ENCODE measurements around the gene STARD3. TPM values are rescaled to one million over a fixed set of nuclear protein-coding genes. Genes with fewer than 3 reads are reported as not detected.

STARD3 gene
- total and polyA plus RNA-seq, 2 of the 13 experiments (the other 11 are each of a cell fraction or from before 2014, with no cell fraction given), result 34.6 to 100 TPM

DNA sequence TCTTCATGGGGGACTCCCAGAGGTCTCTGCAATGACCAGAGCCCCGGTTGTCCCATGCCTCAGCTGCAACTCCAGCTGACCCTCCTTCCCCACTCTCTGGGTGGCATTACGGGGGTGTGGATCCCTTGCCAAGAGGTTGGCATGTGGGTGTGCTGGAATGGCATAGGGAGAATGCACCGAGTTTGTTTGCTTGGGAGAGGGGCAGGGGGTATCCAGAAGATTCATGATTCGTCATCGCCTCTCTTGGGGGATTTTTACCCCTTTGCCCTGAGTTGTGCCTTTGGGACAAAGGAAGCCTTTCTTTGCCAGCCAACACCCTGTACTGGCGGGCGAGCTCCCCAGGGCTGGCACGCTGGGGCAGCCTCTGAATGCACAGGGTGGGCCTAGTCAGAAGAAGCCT lies 69.4 kb downstream of the STARD3 start (continued):
- TF ChIP-seq UBTF (CRISPR knock-in tag; IDR thresholded peaks at IDR 0.05), result no peak
- no peak for TF ChIP-seq KDM5B (CRISPR knock-in tag; IDR thresholded peaks at IDR 0.05; ENCODE audit: borderline replicate concordance)
- no peak for TF ChIP-seq MYC (CRISPR knock-in tag; IDR thresholded peaks at IDR 0.05; ENCODE audit: borderline replicate concordance)
- no peak for TF ChIP-seq ZNF770 (CRISPR knock-in tag; IDR thresholded peaks at IDR 0.05)
- no peak for TF ChIP-seq PTBP1 (IDR thresholded peaks at IDR 0.05; ENCODE audit: low read depth, low read length, poor library complexity, severe bottlenecking)
- TF ChIP-seq, protein P1, sequence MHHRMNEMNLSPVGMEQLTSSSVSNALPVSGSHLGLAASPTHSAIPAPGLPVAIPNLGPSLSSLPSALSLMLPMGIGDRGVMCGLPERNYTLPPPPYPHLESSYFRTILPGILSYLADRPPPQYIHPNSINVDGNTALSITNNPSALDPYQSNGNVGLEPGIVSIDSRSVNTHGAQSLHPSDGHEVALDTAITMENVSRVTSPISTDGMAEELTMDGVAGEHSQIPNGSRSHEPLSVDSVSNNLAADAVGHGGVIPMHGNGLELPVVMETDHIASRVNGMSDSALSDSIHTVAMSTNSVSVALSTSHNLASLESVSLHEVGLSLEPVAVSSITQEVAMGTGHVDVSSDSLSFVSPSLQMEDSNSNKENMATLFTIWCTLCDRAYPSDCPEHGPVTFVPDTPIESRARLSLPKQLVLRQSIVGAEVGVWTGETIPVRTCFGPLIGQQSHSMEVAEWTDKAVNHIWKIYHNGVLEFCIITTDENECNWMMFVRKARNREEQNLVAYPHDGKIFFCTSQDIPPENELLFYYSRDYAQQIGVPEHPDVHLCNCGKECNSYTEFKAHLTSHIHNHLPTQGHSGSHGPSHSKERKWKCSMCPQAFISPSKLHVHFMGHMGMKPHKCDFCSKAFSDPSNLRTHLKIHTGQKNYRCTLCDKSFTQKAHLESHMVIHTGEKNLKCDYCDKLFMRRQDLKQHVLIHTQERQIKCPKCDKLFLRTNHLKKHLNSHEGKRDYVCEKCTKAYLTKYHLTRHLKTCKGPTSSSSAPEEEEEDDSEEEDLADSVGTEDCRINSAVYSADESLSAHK (CRISPR knock-in tag; IDR thresholded peaks at IDR 0.05; ENCODE audit: borderline replicate concordance), result no peak
- no peak for TF ChIP-seq AKAP8 (CRISPR knock-in tag; IDR thresholded peaks at IDR 0.05)
- TF ChIP-seq CAMTA2 (CRISPR knock-in tag; IDR thresholded peaks at IDR 0.05; ENCODE audit: borderline replicate concordance), result no peak
- TF ChIP-seq YY1 (IDR thresholded peaks at IDR 0.05; ENCODE audit: insufficient read depth, insufficient replicate concordance, low read depth, low read length), result no peak
- TF ChIP-seq GLMP (CRISPR knock-in tag; IDR thresholded peaks at IDR 0.05; ENCODE audit: borderline replicate concordance), result no peak

Data from HepG2 (cell line).